Measurements from ENCODE around the gene ZNF579.
"Not testable (repeated sequence)": the region's sequence is repeated elsewhere in the genome, so short reads cannot be mapped to it uniquely, and the experiment has no call there.

ZNF579 gene

GRCh38 chr19:55593096-55593772 is 12.6 kb upstream of the ZNF579 start:
- no peak for DNase-seq

GRCh38 chr19:55592391-55593090 is 11.9 kb upstream of the ZNF579 start:
- DNase-seq: no peak

GRCh38 chr19:55591555-55591954 is 10.9 kb upstream of the ZNF579 start:
- no peak for DNase-seq

- no peak for DNase-seq
These were observed 10.0 kb upstream of the ZNF579 start for GRCh38 chr19:55590617-55591016.

- no peak for DNase-seq
These were observed 9.5 kb upstream of the ZNF579 start for GRCh38 chr19:55590109-55590508.

- DNase-seq: no peak
These were observed 8.1 kb upstream of the ZNF579 start for GRCh38 chr19:55588738-55589137.

- peak; percentile 6 to 90 (median 80) for DNase-seq
These were observed 6.5 kb upstream of the ZNF579 start for GRCh38 chr19:55586976-55587668.

GRCh38 chr19:55585658-55586339 is 5.2 kb upstream of the ZNF579 start:
- peak in 12 of 14 donors; percentile 17 to 71 (median 47) for DNase-seq

- no peak for DNase-seq
These were observed 4.2 kb upstream of the ZNF579 start for GRCh38 chr19:55584871-55585270.

GRCh38 chr19:55583897-55584296 is 3.2 kb upstream of the ZNF579 start:
- DNase-seq: not testable (repeated sequence)

- not testable (repeated sequence) for DNase-seq
These were observed 1.6 kb upstream of the ZNF579 start for GRCh38 chr19:55582284-55582683.

GRCh38 chr19:55581823-55582223 is 1.2 kb upstream of the ZNF579 start:
- no peak for DNase-seq

GRCh38 chr19:55581145-55581822 is 636 bp upstream of the ZNF579 start:
- DNase-seq: no peak

- DNase-seq: peak in 8 of 14 donors; percentile 2 to 69 (median 40)
These were observed 654 bp downstream of the ZNF579 start for GRCh38 chr19:55579766-55580621.

- DNase-seq: no peak
These were observed 1.6 kb downstream of the ZNF579 start for GRCh38 chr19:55578761-55579747.

- no peak for DNase-seq
These were observed 2.5 kb downstream of the ZNF579 start for GRCh38 chr19:55578031-55578760.

GRCh38 chr19:55576746-55577145 is 3.9 kb downstream of the ZNF579 start:
- DNase-seq: no peak

- not testable (repeated sequence) for DNase-seq
These were observed 6.7 kb downstream of the ZNF579 start for GRCh38 chr19:55573929-55574328.

GRCh38 chr19:55569477-55569876 is 11.2 kb downstream of the ZNF579 start:
- not testable (repeated sequence) for DNase-seq

All from C1 segment of cervical spinal cord (tissue), 14 donors.